ENCODE results near the gene MRPS31.
"Not testable (repeated sequence)": the region's sequence is repeated elsewhere in the genome, so short reads cannot be mapped to it uniquely, and the experiment has no call there.

The MRPS31 gene

GRCh38 chr13:40789275-40790153 lies 18.5 kb upstream of the MRPS31 start, which contains the start of gene SLC25A15:
TSS of gene SLC25A15 (plus strand) at chr13:40789611. CDS start at chr13:40793227, 3,616 bp downstream.
- DNase-seq: peak; percentile 25

GRCh38 chr13:40788540-40789274 lies 17.7 kb upstream of the MRPS31 start:
- not testable (repeated sequence) for DNase-seq

GRCh38 chr13:40787062-40787461 lies 16.1 kb upstream of the MRPS31 start:
- DNase-seq: no peak

DNA sequence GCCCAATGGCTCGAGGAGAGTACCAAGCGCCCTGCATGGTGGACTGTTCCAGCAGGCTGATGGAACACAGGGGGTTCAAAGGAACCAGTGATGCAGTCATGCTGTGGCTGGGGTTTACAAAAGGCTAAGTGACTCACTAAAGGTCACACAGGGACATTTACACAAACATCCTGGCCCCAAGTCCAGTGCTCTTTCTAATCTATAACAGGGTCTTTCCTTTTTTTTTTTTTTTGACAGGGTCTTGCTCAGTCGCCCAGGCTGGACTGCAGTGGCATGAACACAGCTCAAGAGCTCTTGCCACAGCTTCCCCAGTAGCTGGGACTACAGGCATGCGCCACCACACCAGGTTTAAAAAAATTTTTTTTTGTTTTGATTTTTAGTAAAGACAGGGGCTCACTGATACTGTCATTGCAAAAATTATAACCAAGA lies 15.6 kb upstream of the MRPS31 start:
- no peak for DNase-seq

DNA sequence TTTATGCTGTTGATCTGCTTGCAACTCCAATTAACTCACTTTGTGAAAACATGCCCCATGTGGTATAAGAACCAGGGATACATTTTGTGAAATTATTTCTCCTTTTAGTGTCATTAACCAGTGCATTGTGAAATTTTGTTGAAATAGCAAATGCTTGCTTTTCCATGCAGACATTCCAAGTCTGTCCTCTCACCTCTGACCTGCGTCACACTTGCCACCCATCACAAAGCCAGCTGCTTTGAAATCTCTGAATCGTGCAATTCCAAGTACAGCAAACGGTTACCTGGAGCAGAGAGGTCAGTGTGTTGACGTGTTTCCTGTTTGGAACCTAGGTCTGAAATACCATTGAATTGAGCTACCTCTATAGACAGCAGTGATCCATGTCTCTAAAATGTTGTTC lies 13.6 kb upstream of the MRPS31 start:
- DNase-seq: no peak

DNA sequence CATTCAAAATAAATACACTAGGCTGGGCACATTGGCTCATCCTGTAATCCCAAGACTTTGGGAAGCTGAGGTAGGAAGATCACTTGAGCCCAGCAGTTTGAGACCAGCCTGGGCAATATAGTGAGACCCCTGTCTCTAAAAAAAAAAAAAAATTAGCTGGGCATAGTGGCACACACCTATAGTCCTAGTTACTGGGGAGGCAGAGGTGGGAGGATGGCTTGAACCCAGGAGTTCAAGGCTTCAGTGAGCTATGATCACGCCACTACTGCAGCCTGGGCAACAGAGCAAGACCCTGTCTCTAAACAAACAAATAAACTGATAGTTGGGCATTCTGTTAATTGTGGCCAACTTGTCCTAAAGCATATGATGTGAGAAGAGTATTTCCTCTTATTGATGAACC lies 12.0 kb upstream of the MRPS31 start:
- not testable (repeated sequence) for DNase-seq

DNA sequence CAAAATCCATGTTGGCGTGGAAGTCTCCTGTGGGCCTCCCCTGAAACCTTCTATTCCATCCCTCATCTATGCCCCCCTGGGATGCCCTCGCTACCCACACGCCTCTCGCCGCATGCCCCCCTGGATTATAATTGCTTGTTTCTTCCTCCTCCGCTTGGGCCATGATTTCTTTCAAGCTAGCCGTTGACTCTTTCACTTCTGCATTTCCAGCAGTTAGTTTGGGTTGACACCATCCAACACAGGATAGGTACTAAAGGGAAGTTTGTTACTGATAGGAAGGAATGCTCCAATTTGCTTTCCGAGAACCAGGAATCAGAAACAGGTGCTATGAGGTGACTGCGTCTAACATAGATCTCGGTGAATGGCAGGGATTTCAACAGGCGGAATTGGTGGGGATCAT lies 10.7 kb upstream of the MRPS31 start:
- no peak for DNase-seq

DNA sequence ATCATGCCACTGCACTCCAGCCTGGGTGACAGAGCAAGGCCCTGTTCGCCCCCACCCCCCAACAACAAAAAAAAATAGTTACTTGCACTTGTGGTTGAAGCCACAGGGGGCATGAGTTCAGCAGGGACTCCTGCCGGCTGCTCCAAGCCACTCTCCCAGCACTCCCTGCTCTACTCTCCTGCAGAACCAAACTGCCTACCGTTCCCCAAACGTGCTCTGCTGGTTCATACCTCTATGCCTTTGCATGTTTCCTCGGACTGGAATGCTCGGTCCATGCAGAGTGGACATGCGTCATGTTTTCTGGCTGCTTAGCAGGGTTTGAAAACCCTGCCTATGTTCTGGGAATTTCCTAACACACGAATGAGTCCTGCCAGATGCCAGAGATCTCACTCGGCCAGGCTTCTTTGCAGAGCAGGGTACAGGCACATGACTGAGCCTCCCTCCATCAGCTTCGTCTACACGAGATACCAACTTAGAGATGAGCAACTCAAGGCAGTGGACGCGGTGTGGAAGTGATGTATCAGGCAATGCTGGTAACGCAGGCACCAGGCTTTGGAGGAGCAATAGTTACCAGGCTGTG lies 9.9 kb upstream of the MRPS31 start:
- no peak for DNase-seq

GRCh38 chr13:40779796-40780285 lies 8.9 kb upstream of the MRPS31 start:
- DNase-seq: no peak

DNA sequence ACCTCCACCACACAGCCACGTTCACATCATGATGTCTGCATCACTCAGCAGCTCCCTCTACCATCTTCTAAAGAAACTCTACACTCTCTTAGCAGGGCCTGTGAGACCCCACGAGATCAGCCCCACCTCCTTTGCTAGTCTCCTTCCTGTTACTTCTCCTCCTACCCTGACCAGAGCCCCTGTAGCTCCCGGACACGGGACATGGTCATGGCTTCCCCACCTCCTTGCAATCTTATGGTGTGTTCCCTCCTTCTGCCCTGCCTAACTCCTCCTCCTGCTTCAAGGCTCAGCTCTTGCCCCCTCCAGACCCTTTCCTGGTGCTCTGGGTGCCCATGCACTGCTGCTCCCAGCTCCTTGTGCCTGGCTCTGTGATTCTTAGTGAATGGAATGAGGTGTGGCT lies 8.1 kb upstream of the MRPS31 start:
- no peak for DNase-seq

DNA sequence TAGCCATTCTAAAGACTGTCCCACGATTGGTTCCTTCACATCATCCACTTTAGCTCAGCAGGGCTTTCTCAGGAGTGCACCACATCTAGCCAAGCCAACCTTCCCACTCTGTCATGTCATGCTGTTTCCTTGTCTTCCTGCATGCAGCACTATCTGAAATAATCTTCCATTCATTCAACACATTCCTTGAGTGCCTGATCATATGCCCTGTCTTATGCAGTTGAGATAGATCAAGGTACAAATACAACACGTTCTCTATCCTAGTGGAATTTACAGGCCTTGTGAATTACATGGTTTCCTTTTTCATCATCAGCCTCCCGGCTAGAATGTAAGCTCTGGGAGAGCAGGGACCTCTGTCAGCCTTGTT lies 6.8 kb upstream of the MRPS31 start:
- DNase-seq: no peak

GRCh38 chr13:40777166-40777808 lies 6.3 kb upstream of the MRPS31 start:
- DNase-seq: peak; percentile 11

GRCh38 chr13:40776681-40777165 lies 5.7 kb upstream of the MRPS31 start:
- no peak for DNase-seq

- DNase-seq: no peak
Observed at GRCh38 chr13:40776232-40776631, 5.2 kb upstream of the MRPS31 start.

DNA sequence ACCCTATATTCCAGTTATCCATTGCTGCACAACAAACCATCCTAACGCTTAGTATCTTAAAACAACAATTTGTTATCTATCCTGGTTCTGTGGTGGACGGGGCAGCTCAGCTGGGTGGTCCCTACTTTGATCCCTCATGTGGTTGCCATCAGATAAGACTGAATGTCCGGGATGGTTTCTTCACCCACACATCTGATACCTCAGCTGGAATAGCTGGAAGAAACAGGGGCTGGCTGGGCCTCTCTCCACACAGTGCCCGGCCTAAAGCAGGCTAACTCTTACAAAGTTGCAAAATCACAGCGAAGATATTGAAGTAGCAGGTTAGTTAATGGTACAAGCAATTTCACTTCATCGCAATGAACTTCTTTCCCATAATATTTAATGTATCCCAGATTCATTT lies 3.7 kb upstream of the MRPS31 start:
- no peak for DNase-seq

- no peak for DNase-seq
Observed at GRCh38 chr13:40772765-40773473, 1.9 kb upstream of the MRPS31 start.

DNA sequence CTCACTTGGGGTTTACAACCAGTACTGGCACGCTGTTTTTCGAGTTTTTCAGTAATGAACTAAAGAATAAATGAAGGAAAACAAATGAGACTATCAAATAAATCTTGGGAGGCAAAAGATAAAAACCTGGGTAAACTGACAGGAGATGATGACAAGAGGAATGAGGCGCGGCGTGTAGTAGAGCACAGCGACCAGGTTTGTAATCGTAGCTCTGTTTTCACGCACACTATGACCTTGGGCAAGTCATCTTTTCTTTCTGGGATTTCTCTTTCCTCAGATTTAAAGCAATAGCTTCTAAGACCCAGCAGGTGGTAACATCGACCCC lies 419 bp downstream of the MRPS31 start:
- no peak for DNase-seq

DNA sequence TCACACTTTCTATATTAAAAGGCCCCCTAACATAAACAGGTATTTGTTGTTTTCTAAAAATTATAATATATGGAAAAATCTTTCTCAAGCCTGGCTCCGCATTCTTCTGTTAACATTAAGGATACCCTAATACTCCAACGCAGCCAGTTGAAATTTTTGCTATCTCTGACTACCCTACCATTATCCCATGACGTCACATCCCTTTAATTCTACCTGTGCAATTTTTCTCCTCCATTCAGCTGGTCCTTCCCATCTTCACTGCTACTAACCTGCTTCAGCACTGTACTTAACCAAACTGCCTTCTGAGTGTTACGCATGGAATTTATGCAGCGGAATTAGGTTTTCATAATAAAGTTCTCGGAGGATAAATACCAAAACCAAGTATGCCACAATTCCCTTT lies 1.0 kb downstream of the MRPS31 start:
- no peak for DNase-seq

GRCh38 chr13:40765602-40766001 lies 5.4 kb downstream of the MRPS31 start:
- no peak for DNase-seq

GRCh38 chr13:40764587-40765403 lies 6.2 kb downstream of the MRPS31 start:
- no peak for DNase-seq

DNA sequence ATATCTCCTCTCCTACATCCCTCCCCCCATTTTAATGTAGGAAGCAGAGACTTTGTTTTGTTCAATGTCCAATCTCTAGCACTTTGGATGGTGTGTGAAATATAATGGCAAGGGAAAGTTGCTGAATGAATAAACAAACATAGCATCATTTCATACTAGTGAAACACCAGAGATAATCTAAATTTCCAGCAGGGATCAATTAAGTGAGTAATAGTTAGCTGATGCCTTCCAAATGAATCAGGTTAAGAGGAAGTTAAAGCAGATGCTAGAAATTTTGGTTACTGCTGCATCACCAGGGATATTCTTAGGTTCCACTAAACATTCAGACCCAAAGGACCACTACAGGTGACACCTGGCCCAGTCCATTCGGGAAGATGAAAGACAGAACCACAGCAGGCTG lies 8.1 kb downstream of the MRPS31 start:
- DNase-seq: no peak

DNA sequence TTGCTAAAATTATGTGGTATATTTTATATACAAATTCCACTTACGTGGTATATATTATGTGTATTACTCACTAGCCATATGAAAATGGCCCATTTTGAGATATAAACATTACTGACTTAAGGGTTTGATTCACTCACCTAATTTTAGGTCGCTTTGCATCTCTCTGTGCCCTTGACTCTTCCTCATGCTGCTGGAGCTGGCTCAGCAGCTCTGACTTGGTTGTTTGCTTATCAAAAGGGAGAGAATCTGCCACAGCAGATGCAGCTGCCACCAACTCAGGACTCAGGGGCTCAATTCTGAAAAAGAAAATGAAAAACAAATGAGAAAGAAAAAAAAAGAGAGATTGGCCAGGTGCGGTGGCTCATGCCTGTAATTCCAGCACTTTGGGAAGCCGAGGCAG lies 12.2 kb downstream of the MRPS31 start:
- no peak for DNase-seq

All from NCI-H2171 (cell line).